OCI-LY7 (cell line): ENCODE results near the gene CCDC33.

Experiments
- EZH2phosphoT487 ChIP-seq: fragments of 200-600 bp; sonication (generic); IDR thresholded peaks from 2 replicates; pipeline ENCODE4 v1.6.1; 2018; ENCODE audit warnings: low read depth, borderline replicate concordance, mild to moderate bottlenecking, mixed run types, antibody characterized with exemption, low read length, moderate library complexity, mixed read lengths
- TF ChIP-seq, protein P1 (sequence below): fragments of 200-600 bp; sonication (generic); conservative IDR thresholded peaks from 2 replicates; pipeline ENCODE4 v1.5.1; 2014; ENCODE audit warnings: mild to moderate bottlenecking, antibody characterized with exemption, low read length, moderate library complexity, mixed read lengths

DNA sequence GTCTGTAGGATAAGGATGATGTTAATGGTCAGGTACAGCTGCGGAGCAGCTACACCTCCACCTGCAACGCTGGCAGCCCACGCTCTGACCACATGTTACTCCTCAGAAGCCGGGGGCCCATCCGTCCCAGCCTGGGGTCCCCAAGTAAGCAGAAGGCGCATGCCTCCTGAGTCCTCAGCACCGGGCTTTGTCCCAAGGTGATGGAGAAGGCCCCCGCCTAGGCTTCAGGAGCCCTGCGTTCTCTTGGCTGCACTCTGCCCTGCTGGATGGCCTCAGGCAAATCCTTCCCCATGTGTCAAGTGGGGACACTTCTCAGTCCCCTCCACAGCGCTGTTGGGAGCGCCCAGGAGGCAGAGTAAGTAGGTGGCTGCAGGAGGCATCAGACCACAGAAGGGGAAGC lies 47.9 kb upstream of the CCDC33 start:
- no peak for TF ChIP-seq EZH2phosphoT487
- TF ChIP-seq, protein P1, sequence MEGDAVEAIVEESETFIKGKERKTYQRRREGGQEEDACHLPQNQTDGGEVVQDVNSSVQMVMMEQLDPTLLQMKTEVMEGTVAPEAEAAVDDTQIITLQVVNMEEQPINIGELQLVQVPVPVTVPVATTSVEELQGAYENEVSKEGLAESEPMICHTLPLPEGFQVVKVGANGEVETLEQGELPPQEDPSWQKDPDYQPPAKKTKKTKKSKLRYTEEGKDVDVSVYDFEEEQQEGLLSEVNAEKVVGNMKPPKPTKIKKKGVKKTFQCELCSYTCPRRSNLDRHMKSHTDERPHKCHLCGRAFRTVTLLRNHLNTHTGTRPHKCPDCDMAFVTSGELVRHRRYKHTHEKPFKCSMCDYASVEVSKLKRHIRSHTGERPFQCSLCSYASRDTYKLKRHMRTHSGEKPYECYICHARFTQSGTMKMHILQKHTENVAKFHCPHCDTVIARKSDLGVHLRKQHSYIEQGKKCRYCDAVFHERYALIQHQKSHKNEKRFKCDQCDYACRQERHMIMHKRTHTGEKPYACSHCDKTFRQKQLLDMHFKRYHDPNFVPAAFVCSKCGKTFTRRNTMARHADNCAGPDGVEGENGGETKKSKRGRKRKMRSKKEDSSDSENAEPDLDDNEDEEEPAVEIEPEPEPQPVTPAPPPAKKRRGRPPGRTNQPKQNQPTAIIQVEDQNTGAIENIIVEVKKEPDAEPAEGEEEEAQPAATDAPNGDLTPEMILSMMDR: no peak
